ENCODE results near the gene FANCC.
"Not testable (repeated sequence)": the region's sequence is repeated elsewhere in the genome, so short reads cannot be mapped to it uniquely, and the experiment has no call there.

FANCC gene

GRCh38 chr9:95277509-95277908 lies 40.0 kb downstream of the FANCC start:
- in situ Hi-C loops (cut with HindIII; ENCODE audit: low sequenced_read_pairs), result no loop called here
- DNase-seq (ENCODE audit: low read depth, low spot score), result no peak
- no peak for TF ChIP-seq CTCF (IDR thresholded peaks at IDR 0.05; ENCODE audit: low read depth, low read length)
- no peak overlapping the region for H3K4me3 ChIP-seq (ENCODE audit: low read depth, low read length)

- no peak for TF ChIP-seq CTCF (IDR thresholded peaks at IDR 0.05; ENCODE audit: low read depth, low read length)
- no peak overlapping the region for H3K4me3 ChIP-seq (ENCODE audit: low read depth, low read length)
- in situ Hi-C loops (cut with HindIII; ENCODE audit: low sequenced_read_pairs), result no loop called here
- DNase-seq (ENCODE audit: low read depth, low spot score), result no peak
These were observed 41.0 kb downstream of the FANCC start for GRCh38 chr9:95276395-95276954.

- H3K4me3 ChIP-seq (ENCODE audit: low read depth, low read length); DNase-seq (ENCODE audit: low read depth, low spot score); in situ Hi-C loops (cut with HindIII; ENCODE audit: low sequenced_read_pairs): not testable (repeated sequence)
These were observed 43.3 kb downstream of the FANCC start for GRCh38 chr9:95274160-95274559.

- in situ Hi-C loops (cut with HindIII; ENCODE audit: low sequenced_read_pairs), result no loop called here
- no peak for DNase-seq (ENCODE audit: low read depth, low spot score)
- TF ChIP-seq CTCF (IDR thresholded peaks at IDR 0.05; ENCODE audit: low read depth, low read length), result no peak
- H3K4me3 ChIP-seq (ENCODE audit: low read depth, low read length), result no peak overlapping the region
These were observed 44.0 kb downstream of the FANCC start for GRCh38 chr9:95273369-95274022.

- no peak for DNase-seq (ENCODE audit: low read depth, low spot score)
- in situ Hi-C loops (cut with HindIII; ENCODE audit: low sequenced_read_pairs), result no loop called here
- TF ChIP-seq CTCF (IDR thresholded peaks at IDR 0.05; ENCODE audit: low read depth, low read length), result no peak
- no peak overlapping the region for H3K4me3 ChIP-seq (ENCODE audit: low read depth, low read length)
These were observed 44.7 kb downstream of the FANCC start for GRCh38 chr9:95272830-95273229.

- DNase-seq (ENCODE audit: low read depth, low spot score), result no peak
- TF ChIP-seq CTCF (IDR thresholded peaks at IDR 0.05; ENCODE audit: low read depth, low read length), result no peak
- in situ Hi-C loops (cut with HindIII; ENCODE audit: low sequenced_read_pairs), result no loop called here
- H3K4me3 ChIP-seq (ENCODE audit: low read depth, low read length), result no peak overlapping the region
These were observed 46.7 kb downstream of the FANCC start for GRCh38 chr9:95270790-95271189.

- H3K4me3 ChIP-seq (ENCODE audit: low read depth, low read length); in situ Hi-C loops (cut with HindIII; ENCODE audit: low sequenced_read_pairs); DNase-seq (ENCODE audit: low read depth, low spot score): not testable (repeated sequence)
These were observed 47.4 kb downstream of the FANCC start for GRCh38 chr9:95269803-95270773.

Measured in astrocyte of the spinal cord (primary cell).